ENCODE measurements around the gene MEIOSIN. TPM values are rescaled to one million over a fixed set of nuclear protein-coding genes. Genes with fewer than 3 reads are reported as not detected.
"Not testable (repeated sequence)": the region's sequence is repeated elsewhere in the genome, so short reads cannot be mapped to it uniquely, and the experiment has no call there.

The MEIOSIN gene, protein sequence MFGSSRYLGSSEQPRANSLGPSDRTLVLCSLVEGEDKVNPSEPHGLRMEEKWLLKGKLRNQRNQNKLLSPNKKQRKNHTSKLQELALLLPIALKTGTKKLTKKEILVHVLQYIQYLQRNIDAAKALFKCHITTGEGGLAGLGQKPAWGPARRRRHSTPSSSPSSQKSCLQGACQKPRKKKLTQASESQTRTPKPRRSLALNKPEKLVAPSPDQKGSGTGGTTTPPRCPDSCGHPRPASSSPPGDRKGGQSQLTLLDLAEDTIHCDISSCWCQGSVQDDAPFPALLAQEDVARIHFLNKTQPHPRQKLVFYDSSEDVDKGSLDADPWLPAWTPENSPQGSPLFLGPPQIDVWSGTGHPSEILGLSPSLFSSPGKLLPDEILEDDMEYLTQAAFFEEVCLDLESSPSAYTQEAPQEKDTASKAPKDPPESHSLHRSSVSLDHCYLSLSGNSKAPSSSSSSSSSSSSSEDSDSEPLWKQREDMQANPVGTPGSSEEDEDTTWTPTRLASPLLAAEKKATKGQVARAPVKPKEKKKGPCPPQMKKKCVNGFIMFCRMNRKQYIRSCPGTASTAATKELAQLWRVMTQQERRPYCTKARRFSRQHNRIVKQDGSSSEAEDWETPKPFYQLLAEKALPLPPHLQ
- total RNA-seq (not detected), polyA plus RNA-seq (not detected)

DNA sequence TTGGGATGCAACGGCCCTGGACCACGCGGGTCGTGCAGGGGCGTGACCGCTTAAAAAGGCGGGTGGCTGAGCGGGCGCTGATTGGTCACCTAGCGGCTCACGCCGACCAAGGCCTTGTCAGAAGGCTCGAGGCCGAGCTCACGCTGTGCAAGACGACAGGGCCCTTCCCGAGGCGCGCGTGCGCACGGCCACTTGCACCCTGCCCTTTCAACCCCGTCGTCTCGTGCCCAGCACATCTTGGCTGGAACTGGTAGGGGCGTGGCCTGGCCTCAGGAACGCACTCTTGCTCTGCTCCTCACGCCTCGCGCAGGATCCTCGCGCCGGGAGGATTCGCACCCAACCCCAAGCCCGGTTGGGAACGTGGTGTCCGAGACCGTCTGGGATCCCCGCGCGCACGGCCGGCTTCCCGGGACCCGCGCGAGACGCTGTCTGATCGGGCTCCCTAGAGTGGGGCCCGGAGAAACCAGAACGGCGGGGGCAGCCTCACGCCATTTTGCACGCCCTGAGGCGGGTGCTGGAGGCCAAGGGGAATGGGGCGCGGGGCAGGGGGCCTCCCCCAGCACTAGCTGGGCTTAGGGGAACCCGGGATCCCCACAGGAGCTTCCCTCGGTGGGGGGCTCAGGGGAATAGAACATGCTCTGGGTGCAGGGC, at the start of gene MEIOSIN:
TSS of gene MEIOSIN (plus strand) at position 280 of the 651 bp plus-strand sequence. CDS start 1,938 bp downstream, outside the sequence.
- Mint-ChIP-seq H3K36me3 (no peaks in the 10 kb centered on the region), H3K27me3 (peaks cover 8% of the 10 kb centered on the region), H3K4me1 (peaks cover 0 to 24% (median 16%) of the 10 kb centered on the region in 4 donors), H3K9me3 (peaks cover 0 to 2% (median 0%) of the 10 kb centered on the region in 7 donors), H3K27ac (no peak within 1 kb of the TSS), H3K4me3 (peak within 1 kb of the TSS in 3 of 4 donors; percentile 48 to 95 (median 62))
- Histone ChIP-seq H3K4me1 (ENCODE audit: control insufficient read depth, insufficient read depth, low read length, poor library complexity, severe bottlenecking) (peaks cover 21% of the 10 kb centered on the region), H3K27ac (ENCODE audit: insufficient read depth, low read length, poor library complexity, severe bottlenecking) (no peak within 1 kb of the TSS), H3K36me3 (ENCODE audit: control insufficient read depth, insufficient read depth, low read length) (no peaks in the 10 kb centered on the region), H3K4me3 (ENCODE audit: low read depth, low read length) (no peak within 1 kb of the TSS), H3K9me3 (ENCODE audit: control insufficient read depth in 2 of 2, low read length in 2 of 2) (no peaks in the 10 kb centered on the region), H3K27me3 (ENCODE audit: control insufficient read depth, insufficient read depth, low read length) (peaks cover 4% of the 10 kb centered on the region)
- ATAC-seq (ENCODE audit: low read depth in 2 of 2) (no peak), DNase-seq (no peak)

DNA sequence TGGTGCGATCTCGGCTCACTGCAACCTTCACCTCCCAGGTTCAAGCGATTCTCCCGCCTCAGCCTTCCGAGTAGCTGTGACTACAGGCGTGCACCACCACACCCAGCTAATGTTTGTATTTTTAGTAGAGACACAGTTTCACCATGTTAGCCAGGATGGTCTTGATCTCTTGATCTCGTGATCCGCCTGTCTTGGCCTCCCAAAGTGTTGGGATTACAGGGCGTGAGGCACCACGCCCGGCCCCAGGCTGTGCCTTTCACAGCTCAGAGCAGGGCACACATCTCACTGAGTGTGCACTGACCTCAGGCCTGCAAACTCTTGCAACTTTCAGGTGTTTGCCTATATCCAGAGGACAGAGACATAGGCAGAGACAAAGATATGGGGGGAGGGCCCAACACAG, 48.2 kb upstream of the MEIOSIN start:
- not testable (repeated sequence) for H3K27me3 ChIP-seq (ENCODE audit: control insufficient read depth, insufficient read depth, low read length); H3K9me3 Mint-ChIP-seq; H3K9me3 ChIP-seq (ENCODE audit: control insufficient read depth in 2 of 2, low read length in 2 of 2); H3K36me3 Mint-ChIP-seq; DNase-seq; H3K4me3 ChIP-seq (ENCODE audit: low read depth, low read length); ATAC-seq (ENCODE audit: low read depth in 2 of 2); H3K27me3 Mint-ChIP-seq; H3K27ac ChIP-seq (ENCODE audit: insufficient read depth, low read length, poor library complexity, severe bottlenecking); H3K27ac Mint-ChIP-seq
- H3K36me3 ChIP-seq (ENCODE audit: control insufficient read depth, insufficient read depth, low read length), result peaks cover 40% of the 10 kb centered on the region
- Mint-ChIP-seq H3K4me3 (peak overlapping the region in 1 of 4 donors; percentile 67), H3K4me1 (peaks cover 0 to 28% (median 13%) of the 10 kb centered on the region in 4 donors)
- H3K4me1 ChIP-seq (ENCODE audit: control insufficient read depth, insufficient read depth, low read length, poor library complexity, severe bottlenecking), result peaks cover 12% of the 10 kb centered on the region

DNA sequence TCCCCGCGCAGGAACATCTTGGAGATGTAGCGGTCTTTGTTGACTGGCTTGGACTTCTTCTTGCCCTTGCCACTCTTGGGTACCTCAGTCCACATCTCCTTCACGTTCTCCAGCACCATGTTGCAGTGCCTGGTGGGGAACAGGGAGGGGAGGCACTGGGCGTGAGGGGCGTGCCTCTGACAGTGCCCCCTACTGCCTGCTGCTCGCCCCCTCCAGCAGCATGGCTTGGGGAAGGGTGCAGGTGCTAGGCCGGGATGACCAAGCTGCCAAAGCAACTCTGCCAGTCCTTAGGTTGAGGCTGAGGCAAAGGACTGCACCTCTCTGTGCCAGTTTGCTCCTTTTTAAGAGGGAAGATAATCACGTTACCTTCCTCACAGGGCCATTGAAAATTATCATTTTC, 45.6 kb upstream of the MEIOSIN start:
- DNase-seq, result no peak
- H3K4me1 Mint-ChIP-seq, result peaks cover 0 to 33% (median 8%) of the 10 kb centered on the region in 4 donors
- Histone ChIP-seq H3K9me3 (ENCODE audit: control insufficient read depth in 2 of 2, low read length in 2 of 2) (no peaks in the 10 kb centered on the region), H3K27me3 (ENCODE audit: control insufficient read depth, insufficient read depth, low read length) (no peaks in the 10 kb centered on the region), H3K4me1 (ENCODE audit: control insufficient read depth, insufficient read depth, low read length, poor library complexity, severe bottlenecking) (peaks cover 16% of the 10 kb centered on the region), H3K4me3 (ENCODE audit: low read depth, low read length) (no peak overlapping the region), H3K27ac (ENCODE audit: insufficient read depth, low read length, poor library complexity, severe bottlenecking) (no peak overlapping the region), H3K36me3 (ENCODE audit: control insufficient read depth, insufficient read depth, low read length) (peaks cover 40% of the 10 kb centered on the region)
- H3K4me3 Mint-ChIP-seq, result no peak overlapping the region
- peaks cover 0 to 2% (median 0%) of the 10 kb centered on the region in 7 donors for H3K9me3 Mint-ChIP-seq
- H3K27me3 Mint-ChIP-seq, result no peaks in the 10 kb centered on the region
- H3K27ac Mint-ChIP-seq, result no peak overlapping the region
- peaks cover 11% of the 10 kb centered on the region for H3K36me3 Mint-ChIP-seq
- ATAC-seq (ENCODE audit: low read depth in 2 of 2), result no peak

DNA sequence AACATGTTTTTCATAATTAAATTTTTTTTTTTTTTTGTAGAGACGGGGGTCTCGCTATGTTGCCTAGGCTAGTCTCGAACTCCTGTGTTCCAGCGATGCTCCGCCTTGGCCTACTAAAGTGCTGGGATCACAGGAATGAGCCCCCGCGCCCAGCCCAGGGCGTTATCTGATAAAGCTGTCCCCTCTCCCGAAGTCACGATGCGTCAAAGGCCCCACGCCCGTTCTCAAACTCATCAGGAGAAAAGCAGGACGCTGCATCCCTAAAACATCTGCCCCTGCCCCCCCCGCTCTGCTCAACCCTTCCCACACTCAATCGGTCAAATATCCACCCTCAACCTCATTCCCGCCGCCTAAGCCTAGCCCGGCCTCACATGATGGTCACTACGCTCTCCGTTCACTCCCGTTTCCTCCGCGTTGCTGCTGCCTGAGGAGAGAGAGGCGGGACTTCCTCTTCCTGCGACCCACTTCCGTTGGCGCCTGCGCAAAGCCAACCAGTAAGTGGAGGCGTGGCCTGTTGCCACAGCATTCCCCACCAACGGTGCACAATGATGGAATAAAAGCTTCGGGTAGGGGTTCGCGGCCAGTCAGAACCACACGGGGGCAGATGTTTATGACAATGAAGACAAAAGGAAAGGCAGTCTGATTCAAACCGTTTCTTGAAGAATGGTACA, 41.6 kb upstream of the MEIOSIN start, which contains the start of gene SNRPD2:
TSS of gene SNRPD2 (minus strand) at position 438 of the 671 bp plus-strand sequence. CDS start at position 373, 65 bp downstream.
- peak; percentile 87 to 96 (median 92) for DNase-seq
- H3K27me3 ChIP-seq (ENCODE audit: control insufficient read depth, insufficient read depth, low read length), result no peaks in the 10 kb centered on the region
- H3K4me3 Mint-ChIP-seq, result peak within 1 kb of the TSS; percentile 89 to 98 (median 96)
- H3K27ac Mint-ChIP-seq, result peak within 1 kb of the TSS; percentile 96 to 98 (median 98)
- peaks cover 22% of the 10 kb centered on the region for H3K36me3 ChIP-seq (ENCODE audit: control insufficient read depth, insufficient read depth, low read length)
- peaks cover 27% of the 10 kb centered on the region for H3K4me1 ChIP-seq (ENCODE audit: control insufficient read depth, insufficient read depth, low read length, poor library complexity, severe bottlenecking)
- peak within 1 kb of the TSS; percentile 88 for H3K4me3 ChIP-seq (ENCODE audit: low read depth, low read length)
- peak; percentile 44 to 47 for ATAC-seq (ENCODE audit: low read depth in 2 of 2)
- peaks cover 0 to 31% (median 9%) of the 10 kb centered on the region in 4 donors for H3K4me1 Mint-ChIP-seq
- no peaks in the 10 kb centered on the region for H3K27me3 Mint-ChIP-seq
- H3K27ac ChIP-seq (ENCODE audit: insufficient read depth, low read length, poor library complexity, severe bottlenecking), result peak within 1 kb of the TSS; percentile 96
- H3K9me3 ChIP-seq (ENCODE audit: control insufficient read depth in 2 of 2, low read length in 2 of 2), result no peaks in the 10 kb centered on the region
- H3K36me3 Mint-ChIP-seq, result peaks cover 7% of the 10 kb centered on the region
- peaks cover 0 to 2% (median 0%) of the 10 kb centered on the region in 7 donors for H3K9me3 Mint-ChIP-seq

DNA sequence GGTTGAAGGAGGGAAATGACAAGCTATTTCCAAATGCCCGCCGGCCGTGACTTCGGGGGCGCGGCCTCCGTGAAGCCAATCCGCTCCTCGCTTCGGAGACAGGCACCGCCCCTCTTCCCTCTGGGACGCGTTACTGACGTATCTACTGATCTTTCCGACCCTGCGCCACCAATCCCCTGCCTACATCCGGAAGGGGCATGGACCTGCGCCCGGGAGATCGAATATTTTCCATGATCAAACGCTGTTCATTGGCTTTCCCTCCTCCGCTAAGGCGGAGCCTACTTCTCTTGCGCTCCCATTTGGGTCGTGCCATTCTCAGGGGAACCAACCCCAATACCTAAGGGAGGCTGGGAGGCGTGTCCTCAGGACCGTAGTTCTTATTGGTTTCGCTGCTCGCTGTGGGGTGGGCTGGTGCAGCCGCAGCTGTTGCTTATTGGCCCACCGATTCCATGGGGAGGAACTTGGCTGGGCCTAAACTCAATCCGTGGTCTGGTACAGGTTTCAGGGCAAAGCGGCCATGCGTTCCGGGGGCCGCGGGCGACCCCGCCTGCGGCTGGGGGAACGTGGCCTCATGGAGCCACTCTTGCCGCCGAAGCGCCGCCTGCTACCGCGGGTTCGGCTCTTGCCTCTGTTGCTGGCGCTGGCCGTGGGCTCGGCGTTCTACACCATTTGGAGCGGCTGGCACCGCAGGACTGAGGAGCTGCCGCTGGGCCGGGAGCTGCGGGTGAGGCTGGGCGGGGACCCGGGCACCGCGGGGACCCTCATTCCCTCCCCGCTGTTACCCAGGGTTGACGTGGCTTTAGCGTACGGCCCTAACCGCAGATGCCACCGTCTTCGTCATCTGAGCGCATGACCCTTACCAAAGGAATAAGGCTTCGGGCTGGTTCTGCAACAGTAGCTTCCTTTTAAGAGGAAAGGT, 40.8 kb upstream of the MEIOSIN start, which contains the start of gene QPCTL:
TSS of gene QPCTL (plus strand) at position 480 of the 919 bp plus-strand sequence. CDS start at position 518, 38 bp downstream.
- Histone ChIP-seq H3K36me3 (ENCODE audit: control insufficient read depth, insufficient read depth, low read length) (peaks cover 14% of the 10 kb centered on the region), H3K4me3 (ENCODE audit: low read depth, low read length) (peak within 1 kb of the TSS; percentile 88), H3K9me3 (ENCODE audit: control insufficient read depth in 2 of 2, low read length in 2 of 2) (no peaks in the 10 kb centered on the region), H3K4me1 (ENCODE audit: control insufficient read depth, insufficient read depth, low read length, poor library complexity, severe bottlenecking) (peaks cover 27% of the 10 kb centered on the region), H3K27me3 (ENCODE audit: control insufficient read depth, insufficient read depth, low read length) (no peaks in the 10 kb centered on the region), H3K27ac (ENCODE audit: insufficient read depth, low read length, poor library complexity, severe bottlenecking) (peak within 1 kb of the TSS; percentile 96)
- Mint-ChIP-seq H3K36me3 (peaks cover 6% of the 10 kb centered on the region), H3K27ac (peak within 1 kb of the TSS; percentile 96 to 98 (median 98)), H3K4me3 (peak within 1 kb of the TSS; percentile 89 to 98 (median 96)), H3K27me3 (no peaks in the 10 kb centered on the region), H3K9me3 (peaks cover 0 to 2% (median 0%) of the 10 kb centered on the region in 7 donors), H3K4me1 (peaks cover 0 to 31% (median 10%) of the 10 kb centered on the region in 4 donors)
- ATAC-seq (ENCODE audit: low read depth in 2 of 2), result peak; percentile 91 to 93
- peak; percentile 95 to 100 (median 98) for DNase-seq

DNA sequence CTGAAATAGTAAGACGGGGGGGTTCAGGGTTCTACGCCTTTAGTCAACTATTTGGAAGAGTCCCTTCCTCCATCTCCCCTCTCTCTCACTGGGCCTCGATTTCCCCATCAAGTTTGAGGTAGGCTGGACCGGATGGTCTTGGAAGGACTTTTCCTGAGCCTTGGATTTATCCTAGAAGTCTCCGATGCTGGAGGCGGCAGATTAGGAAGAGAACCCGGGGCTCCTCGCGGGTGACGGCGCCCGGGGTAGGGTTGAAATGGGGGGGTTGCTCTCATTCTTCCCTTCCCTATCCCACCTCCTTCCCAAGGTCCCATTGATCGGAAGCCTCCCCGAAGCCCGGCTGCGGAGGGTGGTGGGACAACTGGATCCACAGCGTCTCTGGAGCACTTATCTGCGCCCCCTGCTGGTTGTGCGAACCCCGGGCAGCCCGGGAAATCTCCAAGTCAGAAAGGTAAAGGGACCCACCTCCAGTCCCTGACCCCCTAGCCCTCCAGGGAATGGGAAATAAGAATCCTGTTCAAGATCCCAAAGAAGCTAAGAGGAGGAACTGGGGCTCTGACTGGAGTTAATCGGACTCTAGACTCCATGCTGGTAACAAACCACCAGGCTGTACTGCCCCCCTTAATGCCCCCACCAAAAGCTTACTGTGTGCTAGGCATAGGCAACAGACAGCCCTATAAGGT, 40.0 kb upstream of the MEIOSIN start:
- Histone ChIP-seq H3K4me3 (ENCODE audit: low read depth, low read length) (peak overlapping the region; percentile 88), H3K9me3 (ENCODE audit: control insufficient read depth in 2 of 2, low read length in 2 of 2) (no peaks in the 10 kb centered on the region), H3K36me3 (ENCODE audit: control insufficient read depth, insufficient read depth, low read length) (peaks cover 7% of the 10 kb centered on the region), H3K27ac (ENCODE audit: insufficient read depth, low read length, poor library complexity, severe bottlenecking) (peak overlapping the region; percentile 96), H3K4me1 (ENCODE audit: control insufficient read depth, insufficient read depth, low read length, poor library complexity, severe bottlenecking) (peaks cover 27% of the 10 kb centered on the region), H3K27me3 (ENCODE audit: control insufficient read depth, insufficient read depth, low read length) (no peaks in the 10 kb centered on the region)
- ATAC-seq (ENCODE audit: low read depth in 2 of 2) (no peak), DNase-seq (peak; percentile 58 to 69 (median 64))
- Mint-ChIP-seq H3K27me3 (no peaks in the 10 kb centered on the region), H3K9me3 (peaks cover 0 to 2% (median 0%) of the 10 kb centered on the region in 7 donors), H3K4me1 (peaks cover 0 to 32% (median 11%) of the 10 kb centered on the region in 4 donors), H3K36me3 (peaks cover 9% of the 10 kb centered on the region), H3K4me3 (peak overlapping the region; percentile 89 to 98 (median 96)), H3K27ac (peak overlapping the region; percentile 71 to 98 (median 96))

All from CD4-positive, CD25-positive, alpha-beta regulatory T cell (primary cell).